GM21619 (cell line): ENCODE measurements around the gene VASP.
A peak's percentile ranks its signal among the peaks of the same experiment; 100 is the strongest.
"Not testable (repeated sequence)": the region's sequence is repeated elsewhere in the genome, so short reads cannot be mapped to it uniquely, and the experiment has no call there.

Source experiments
- ATAC-seq: cut with Tn5 transposase; IDR thresholded peaks from one replicate; pipeline ENCODE4 v1.9.1; 2021; ENCODE audit not compliant: unreplicated experiment

VASP gene

DNA sequence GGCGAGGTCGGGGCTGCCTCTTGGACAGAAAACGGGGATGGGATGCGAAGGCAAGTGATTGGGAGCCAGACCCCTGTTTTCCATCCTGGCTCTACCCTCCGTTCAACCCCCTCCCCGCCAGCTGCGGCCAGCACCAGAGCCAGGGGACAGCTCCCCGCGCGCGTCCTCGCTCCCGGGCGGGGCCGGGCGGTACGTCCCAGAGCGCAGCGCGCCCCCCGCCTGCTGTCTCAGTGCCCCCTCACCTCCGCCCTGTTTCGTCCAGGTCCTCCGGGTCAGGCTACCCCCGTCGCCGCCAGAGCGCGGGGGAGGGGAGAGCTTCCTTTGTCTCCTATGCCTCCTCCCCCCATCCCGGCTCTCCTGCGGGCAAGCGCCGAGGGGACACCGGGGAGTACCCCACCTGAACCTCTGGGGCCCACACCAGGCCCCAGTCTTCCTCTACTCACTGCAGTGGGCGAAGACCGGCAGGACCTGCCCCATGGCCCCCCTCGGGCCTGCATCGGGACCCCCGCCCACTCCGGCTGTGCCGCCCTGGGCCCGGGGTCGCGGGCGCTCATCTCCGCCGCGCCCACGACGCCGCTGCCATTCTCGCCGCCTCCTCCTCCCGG lies 10.8 kb upstream of the VASP start:
- no peak for ATAC-seq

DNA sequence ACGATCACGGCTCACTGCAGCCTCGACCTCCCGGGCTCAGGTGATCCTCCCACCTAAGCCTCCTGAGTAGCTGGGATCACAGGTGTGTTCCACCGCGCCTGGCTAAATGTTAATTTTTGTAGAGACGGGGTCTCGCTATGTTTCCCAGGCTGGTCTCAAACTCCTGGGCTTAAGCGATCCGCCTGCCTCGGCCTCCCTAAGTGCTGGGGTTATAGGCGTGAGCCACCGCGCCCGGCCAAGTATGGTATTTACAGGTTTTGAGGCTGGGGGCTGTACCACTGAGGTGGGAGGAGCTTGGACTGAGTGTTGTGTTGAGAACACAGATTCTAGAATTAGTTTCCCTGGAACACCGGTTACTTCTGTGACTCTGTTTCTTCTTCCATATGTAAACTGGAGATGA lies 9.5 kb upstream of the VASP start:
- ATAC-seq = no peak

DNA sequence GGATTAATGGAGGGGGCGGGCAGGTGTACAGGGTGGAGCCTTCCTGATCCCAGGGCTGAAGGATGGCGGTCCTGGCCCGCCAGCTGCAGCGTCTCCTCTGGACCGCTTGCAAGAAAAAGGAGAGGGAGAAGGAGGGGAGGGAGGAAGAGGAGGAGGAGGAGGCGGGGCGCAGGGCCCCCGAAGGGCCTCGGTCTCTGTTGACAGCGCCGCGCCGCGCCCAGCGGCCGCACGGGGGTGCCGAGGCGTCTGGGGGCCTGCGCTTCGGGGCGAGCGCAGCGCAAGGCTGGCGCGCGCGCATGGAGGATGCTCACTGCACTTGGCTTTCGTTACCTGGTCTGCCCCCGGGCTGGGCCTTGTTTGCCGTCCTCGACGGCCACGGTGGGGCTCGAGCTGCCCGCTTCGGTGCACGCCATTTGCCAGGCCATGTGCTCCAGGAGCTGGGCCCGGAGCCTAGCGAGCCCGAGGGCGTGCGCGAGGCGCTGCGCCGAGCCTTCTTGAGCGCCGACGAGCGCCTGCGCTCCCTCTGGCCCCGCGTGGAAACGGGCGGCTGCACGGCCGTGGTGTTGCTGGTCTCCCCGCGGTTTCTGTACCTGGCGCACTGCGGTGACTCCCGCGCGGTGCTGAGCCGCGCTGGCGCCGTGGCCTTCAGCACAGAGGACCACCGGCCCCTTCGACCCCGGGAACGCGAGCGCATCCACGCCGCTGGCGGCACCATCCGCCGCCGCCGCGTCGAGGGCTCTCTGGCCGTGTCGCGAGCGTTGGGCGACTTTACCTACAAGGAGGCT lies 8.7 kb upstream of the VASP start, which contains the start of gene PPM1N:
PPM1N (plus strand) TSS at position 33 of the 785 bp plus-strand sequence; CDS start at position 63, 30 bp downstream.
- no peak for ATAC-seq

DNA sequence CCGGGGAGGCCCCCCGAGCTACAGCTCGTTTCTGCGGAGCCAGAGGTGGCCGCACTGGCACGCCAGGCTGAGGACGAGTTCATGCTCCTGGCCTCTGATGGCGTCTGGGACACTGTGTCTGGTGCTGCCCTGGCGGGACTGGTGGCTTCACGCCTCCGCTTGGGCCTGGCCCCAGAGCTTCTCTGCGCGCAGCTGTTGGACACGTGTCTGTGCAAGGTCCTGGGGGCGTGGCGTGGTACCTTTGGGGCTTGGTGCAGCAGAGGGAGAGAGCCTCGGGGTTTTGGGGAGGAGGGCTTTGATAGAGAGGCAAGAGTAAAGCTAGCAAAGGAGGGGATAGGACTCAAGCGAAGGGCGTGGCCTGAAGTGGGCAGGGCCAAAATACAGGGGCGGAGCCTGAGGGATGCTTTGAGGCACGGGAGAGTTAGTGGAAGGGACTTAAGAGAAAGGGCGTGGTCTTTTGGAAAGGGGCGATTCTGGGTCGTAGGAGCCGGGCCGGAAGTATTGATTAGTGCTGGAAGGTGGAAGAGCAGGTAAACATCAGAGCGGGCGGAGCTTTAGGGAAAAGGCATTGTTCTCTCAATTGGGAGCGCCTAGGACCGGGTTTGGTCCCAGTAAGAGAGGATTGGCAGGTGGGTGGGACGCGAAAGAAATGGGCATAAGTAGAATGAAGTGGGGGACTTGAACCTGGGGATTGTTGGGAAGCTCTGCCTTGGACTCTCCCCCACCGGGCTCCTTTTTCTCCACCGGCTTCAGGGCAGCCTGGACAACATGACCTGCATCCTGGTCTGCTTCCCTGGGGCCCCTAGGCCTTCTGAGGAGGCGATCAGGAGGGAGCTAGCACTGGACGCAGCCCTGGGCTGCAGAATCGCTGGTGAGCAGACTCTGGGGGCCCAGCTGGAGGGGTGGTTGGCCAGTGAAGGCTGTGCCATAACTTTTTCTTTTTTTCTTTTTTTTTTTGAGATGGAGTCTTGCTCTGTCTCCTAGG lies 7.8 kb upstream of the VASP start:
- ATAC-seq = no peak

DNA sequence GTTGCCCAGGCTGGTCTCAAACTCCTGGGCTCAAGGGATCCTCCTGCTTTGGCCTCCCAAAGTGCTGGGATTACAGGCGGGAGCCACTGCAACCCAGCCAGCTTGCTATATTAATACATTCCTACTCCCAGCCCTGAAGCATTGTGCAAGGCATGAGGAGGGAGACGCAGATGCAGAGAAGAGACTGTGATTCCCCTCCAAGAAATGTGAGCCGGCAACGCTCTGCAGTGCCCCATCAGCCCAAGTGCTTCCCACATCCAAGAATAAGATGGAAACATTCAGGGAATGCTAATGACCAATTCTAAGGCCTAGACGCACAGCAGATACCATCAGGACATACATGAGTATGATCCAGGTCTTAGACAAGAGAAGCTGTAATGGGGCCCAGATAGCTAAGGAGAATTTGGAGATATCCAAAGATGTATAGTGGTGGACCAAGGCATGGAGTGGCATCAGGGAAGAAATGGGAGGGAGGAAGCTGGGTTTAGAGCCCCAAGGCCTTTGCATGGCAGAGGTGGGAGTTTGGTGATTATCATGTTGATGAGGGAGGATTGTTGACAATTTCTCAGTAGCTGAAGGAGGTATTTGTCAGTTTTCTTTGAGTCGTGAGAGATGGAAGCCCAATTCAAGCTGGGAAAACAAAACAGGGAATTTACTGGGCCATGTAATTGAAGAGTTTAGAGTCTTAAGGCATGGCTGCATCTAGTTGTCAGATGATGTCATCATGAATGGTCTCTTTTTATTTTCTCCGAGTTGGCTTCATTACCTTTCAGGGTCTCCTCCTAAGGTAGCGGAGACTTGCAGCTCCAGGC lies 6.2 kb upstream of the VASP start:
- ATAC-seq = no peak

DNA sequence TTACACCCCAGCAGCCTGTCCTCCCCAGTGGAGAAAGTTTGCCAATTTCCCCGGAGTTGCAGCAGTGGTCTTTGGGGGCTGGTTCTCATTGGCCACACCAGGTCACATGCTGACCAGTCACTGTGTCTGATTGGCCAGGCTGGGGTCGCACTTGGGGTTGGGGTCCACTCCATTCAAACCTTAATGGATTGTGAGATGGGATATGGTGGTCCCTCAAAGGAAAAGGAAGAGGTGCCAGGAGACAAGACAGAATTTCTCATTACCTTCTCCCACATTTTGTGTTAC lies 5.6 kb upstream of the VASP start:
- no peak for ATAC-seq

DNA sequence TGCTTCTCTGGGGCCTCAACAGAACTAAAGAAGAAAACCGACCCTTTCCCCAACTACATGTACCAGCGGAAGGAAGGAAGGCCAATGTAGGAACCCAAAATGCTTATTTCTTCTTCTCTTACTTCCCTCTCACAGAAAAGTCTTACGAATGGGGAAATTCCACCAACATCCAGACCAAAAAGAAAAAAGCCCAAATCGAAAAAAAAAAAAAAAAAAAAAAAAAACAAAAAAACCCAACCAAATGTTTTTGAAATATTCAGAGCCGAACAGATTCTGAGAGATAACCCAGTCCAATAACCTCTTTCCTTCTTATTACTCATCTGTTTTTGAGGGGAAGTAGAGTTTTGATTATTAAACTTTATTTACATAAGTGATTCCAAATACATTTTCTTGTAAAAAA lies 5.2 kb upstream of the VASP start:
- no peak for ATAC-seq

DNA sequence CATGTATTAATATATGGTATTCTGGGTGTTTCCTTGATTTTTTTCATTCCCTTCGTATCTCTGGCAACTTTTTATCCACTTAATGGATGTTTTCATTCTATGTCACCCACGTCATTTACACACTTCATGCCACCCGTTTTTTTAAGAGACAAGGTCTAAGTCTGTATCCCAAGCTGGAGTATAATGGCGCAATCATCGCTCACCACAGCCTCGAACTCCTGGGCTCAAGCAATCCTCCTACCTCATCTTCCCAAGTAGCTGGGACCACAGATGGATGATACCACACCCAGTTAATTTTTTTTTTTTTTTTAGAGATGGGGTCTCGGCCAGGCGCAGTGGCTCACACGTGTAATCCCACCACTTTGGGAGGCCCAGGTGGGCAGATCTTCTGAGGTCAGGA lies 3.4 kb upstream of the VASP start:
- ATAC-seq = no peak

DNA sequence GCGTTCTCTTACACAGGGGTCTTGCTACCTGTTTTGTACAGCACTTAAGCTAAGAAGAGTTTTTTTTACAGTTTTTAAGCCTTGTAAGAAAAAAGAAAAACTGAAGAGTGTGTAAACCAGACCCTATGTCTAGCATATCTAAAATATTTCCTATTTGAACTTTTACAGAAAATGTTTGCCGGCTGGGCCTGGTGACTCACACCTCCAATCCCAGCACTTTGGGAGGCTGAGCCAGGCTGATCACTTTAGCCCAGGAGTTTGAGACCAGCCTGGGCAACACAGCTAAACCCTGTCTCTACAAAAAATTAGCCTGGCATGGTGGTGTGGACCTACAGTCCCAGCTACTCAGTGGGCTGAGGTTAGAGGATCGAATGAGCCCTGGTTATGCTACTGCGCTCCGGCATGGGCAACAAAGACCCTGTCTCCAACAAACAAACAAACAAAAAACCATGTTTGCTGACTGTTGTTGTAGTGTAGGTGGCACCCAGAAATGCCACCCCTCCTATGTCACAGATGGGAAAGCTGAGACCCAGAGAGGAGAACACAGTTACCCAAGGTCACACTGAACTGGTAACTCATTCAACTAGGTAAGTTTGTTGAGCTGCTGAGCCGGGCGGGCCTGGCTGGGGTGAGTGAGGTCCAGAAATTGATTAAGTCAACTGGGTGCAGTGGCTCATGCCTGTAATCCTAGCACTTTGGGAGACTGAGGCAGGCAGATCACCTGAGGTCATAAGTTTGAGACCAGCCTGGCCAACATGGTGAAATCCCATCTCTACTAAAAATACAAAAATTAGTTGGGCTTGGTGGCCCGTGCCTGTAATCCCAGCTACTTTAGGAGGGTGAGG lies 1.9 kb upstream of the VASP start:
- ATAC-seq = no peak

DNA sequence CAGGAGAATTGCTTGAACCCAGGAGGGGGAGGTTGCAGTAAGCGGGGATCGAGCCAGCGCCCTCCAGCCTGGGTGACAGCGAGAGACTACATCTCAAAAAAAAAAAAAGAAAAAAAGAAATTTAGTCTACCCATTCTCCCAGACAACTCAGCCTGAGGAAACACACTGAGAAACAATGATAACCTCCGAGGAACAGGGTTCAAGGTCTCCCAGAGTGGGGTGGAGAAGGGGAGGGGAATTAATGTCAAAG lies 1.4 kb upstream of the VASP start:
- ATAC-seq = no peak

DNA sequence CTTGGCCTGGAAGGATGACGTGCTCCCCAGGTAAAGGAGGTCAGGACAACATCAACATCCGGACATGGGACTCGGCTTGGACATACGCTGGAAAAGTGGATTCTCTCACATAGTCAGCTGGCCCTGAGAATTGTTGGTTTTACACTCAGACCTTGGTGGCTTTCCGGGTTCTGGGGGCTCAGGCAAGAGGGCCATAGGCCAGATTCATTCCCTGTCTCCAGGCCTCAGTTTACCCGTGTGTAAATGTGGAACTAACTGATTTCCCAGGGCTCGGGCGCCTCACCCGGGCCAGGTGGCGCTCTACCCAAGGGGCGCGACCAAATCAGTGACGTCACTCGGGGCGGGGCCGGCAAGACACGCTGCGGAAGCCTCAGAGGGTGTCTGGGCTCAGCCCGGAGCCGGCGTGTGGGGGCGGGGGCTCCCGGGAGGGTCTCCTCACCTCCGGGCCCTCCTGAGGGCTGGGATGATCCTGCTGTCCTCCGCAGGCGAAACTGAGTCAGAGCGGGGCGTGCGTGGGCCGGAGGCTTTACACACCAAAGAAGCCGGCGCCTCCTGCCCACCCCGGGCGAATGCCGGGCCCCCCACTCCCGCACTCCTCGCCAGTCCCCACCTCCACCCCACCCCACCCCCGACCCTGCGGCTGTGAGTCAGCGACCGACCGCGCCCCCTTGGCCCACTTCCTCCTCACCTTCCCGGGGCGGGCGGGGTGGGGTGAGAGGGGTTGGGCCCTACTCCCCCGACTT lies 862 bp upstream of the VASP start:
- ATAC-seq = peak; percentile 54

DNA sequence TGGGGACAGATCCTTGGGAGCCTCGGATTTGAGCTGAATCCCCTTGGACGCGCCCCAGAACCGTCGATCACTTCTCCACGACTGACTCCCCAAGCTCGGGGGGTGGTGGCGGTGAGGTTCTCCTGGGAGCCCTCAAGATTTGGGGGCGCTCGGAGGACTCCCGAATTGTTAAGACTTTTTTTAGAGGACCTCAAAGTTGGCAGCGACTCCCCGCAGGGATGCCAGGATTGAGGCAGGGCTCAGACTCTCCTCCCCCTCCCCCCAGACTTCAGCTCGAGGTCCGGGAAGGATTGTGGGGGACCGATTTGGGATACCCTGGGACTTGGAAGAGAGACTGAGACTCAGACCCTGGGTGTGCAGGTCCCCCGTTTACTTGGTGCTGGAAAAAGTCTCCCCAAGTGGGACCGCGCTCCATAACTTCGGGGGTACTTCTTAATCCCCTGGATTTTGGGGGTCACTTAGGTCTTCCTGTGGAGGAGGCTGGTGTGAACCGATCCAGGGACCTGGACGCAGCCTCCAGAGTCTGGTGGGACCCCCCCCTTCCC lies 665 bp downstream of the VASP start:
- no peak for ATAC-seq

DNA sequence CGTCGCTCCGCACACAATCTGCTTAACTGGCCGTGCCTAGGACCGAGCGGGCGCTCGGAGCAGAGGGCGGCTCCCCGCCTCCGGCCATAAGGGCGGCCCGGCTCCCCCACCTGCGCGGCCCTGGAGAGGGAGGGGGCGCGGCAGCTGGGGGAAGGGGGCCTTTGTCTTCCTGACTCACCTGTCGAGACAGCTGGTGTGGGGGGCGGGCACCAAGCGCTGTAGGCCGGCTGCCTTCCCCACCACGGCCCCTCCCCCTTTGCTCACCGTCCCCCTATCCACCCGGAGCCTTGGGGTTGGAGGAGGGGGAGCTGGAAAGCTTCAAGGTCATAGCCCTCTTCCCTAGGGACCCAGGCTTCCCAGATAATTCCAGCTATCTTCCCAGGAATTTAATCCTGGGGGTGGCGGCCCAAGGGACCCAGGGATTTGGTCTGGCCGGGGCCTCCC lies 1.2 kb downstream of the VASP start:
- ATAC-seq = no peak

DNA sequence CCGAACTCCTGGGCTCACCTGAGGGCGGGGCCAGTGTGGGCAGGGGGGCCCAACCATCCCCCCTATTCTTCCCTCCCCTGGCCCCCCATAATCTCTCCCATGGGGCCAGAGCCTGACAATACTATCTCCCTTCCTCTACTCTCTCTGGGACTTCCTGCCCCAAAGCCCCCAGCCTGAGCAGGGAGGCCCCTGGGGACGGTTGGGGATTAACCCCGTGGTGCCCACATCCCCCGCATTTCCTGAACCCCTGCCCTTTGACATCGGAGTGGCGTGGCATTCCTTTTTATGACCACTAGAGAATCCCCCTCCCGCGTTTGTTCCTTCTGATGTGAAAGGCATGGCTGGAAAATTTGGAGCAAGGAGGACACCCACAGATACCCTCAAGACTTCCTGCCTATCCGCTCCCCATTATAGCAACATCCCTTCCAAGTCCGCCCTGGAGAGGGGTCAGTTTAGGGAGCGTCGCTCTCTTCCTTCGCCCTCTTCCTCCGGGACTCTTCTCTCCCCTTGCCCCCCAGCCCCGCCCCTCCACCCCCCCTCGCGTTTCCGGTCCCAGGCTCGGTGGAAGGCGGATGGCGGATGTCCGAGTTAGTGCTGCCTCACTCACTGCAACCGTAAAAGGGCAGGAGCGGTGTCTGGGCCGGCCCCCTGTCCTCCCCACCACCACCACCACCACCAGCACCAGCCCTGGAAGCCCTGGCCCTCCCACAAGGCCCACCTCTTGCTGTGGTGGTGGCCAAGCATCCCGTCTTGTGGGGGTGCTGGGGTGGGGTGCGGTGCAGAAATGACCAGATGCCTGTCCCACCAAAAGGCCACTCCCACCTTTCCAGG lies 1.8 kb downstream of the VASP start:
- ATAC-seq = no peak

DNA sequence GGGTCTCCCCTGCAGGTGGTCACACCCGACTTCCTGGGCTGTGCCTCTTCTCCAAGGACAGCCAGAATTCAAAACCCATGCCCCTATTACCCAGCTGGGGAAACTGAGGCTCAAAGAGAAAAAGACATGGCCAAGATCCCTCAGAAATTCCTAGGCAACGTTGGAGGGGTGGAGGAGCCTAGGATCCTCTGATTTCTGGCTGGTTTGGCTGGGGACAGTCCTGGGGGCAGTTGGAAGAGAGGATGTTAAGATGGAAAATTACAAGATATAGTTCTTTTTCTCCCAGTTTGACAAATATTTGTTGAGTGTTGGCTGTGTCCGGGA lies 2.4 kb downstream of the VASP start:
- ATAC-seq = no peak

DNA sequence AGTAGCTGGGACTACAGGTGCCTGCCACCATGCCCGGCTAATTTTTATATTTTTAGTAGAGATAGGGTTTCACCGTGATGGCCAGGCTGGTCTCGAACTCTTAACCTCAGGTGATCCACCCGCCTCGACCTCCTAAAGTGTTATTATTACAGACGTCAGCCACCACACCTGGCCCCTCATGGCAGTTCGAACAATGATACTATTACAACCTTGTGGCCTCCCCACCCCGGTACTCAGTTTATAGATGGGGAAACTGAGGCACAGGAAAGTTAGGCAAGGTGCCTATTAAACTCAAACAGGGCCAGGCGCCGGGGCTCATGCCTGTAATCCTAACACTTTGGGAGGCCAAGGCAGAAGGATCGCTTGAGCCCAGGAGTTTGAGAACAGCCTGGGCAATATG lies 3.1 kb downstream of the VASP start:
- ATAC-seq = not testable (repeated sequence)

DNA sequence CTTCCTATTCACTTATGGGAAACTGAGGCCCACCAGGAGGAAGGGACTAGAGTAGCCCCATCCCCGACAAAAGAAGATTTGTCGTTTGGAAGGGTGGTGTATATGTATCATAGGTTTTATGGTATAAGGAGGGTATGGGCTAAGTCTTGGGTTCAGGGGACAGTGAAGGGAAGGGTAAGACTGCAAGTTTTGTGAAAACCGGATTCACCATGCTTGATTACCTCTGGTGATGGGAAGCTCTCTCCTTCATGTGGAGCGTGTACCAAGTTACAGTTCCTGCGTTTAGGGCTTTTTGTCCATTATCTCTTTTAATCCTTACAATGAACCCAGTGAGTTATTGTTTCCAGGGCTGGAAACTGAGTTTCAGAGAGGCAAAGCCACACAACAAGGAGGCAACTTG lies 3.8 kb downstream of the VASP start:
- ATAC-seq = no peak

DNA sequence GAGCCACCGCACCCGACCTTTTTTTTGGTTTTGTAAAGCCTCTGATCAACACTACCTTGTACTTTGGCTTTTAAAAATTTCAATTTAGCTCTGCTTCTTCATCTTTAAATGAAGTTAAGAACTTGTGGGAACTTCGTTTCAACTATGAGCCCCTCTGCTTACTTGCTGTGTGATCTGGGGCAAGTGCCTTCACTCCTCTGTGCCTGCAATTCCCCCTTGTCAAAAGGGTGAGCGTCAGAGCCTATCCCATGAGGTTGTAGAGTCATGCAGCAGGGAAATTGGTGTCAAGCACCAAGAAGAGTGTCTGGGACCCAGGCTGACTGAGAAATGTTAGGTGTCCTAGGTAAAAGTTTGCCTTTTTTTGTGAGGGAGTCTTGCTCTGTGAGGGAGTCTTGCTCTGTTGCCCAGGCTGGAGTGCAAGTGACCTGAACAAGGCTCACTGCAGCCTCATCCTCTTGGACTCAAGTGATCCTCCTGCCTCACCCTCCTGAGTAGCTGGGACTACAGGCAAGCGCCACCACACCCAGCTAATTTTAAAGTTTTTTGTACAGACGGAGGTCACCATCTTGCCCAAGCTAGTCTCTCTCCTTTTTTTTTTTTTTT lies 5.7 kb downstream of the VASP start:
- ATAC-seq = no peak
